HEK293 (cell line): ENCODE data around the gene TMOD4.

Experiments used
- CTCF ChIP-seq: fragments of 450-650 bp; formaldehyde crosslinking; IDR thresholded peaks from 2 replicates; pipeline ENCODE4 v1.5.1; 2016; ENCODE audit warnings: missing biosample characterization, missing genetic modification characterization
- GLI2 ChIP-seq: fragments of 450-650 bp; formaldehyde crosslinking; IDR thresholded peaks from 2 replicates; pipeline ENCODE4; 2017; ENCODE audit warnings: missing biosample characterization, missing genetic modification characterization, low read depth, borderline replicate concordance
- MEIS1 ChIP-seq: sonication (generic); formaldehyde crosslinking; IDR thresholded peaks from 2 replicates; pipeline ENCODE4 v1.8.1; 2022; ENCODE audit warnings: missing genetic modification reagents, mild to moderate bottlenecking, borderline replicate concordance
- SCRT1 ChIP-seq: fragments of 450-650 bp; formaldehyde crosslinking; IDR thresholded peaks from 2 replicates; pipeline ENCODE4 v1.5.1; 2016; ENCODE audit warnings: missing biosample characterization, missing genetic modification characterization, borderline replicate concordance
- ZNF114 ChIP-seq: fragments of 450-650 bp; formaldehyde crosslinking; IDR thresholded peaks from 2 replicates; pipeline ENCODE4 v1.5.0; 2017; ENCODE audit warnings: missing biosample characterization, missing genetic modification characterization
- ZNF335 ChIP-seq: fragments of 450-650 bp; formaldehyde crosslinking; conservative IDR thresholded peaks from 2 replicates; pipeline ENCODE4 v1.5.1; 2016; ENCODE audit warnings: missing biosample characterization, missing genetic modification characterization
- ZNF37A ChIP-seq: fragments of 450-650 bp; IDR thresholded peaks from 2 replicates; pipeline ENCODE4 v1.5.1; 2018; ENCODE audit warnings: missing biosample characterization, missing genetic modification characterization
- ZNF548 ChIP-seq: fragments of 450-650 bp; formaldehyde crosslinking; IDR thresholded peaks from 2 replicates; pipeline ENCODE4 v1.5.1; 2016; ENCODE audit warnings: missing biosample characterization, missing genetic modification characterization
- ZNF560 ChIP-seq: fragments of 450-650 bp; formaldehyde crosslinking; IDR thresholded peaks from 2 replicates; pipeline ENCODE4 v1.5.1; 2017; ENCODE audit warnings: missing biosample characterization, missing genetic modification characterization, borderline replicate concordance
- ZNF747 ChIP-seq: fragments of 450-650 bp; formaldehyde crosslinking; IDR thresholded peaks from 2 replicates; pipeline ENCODE4 v1.5.1; 2016; ENCODE audit warnings: missing biosample characterization, missing genetic modification characterization
- ZNF777 ChIP-seq: fragments of 450-650 bp; formaldehyde crosslinking; IDR thresholded peaks from 2 replicates; pipeline ENCODE4 v1.5.1; 2017; ENCODE audit warnings: missing biosample characterization, missing genetic modification characterization, borderline replicate concordance

DNA sequence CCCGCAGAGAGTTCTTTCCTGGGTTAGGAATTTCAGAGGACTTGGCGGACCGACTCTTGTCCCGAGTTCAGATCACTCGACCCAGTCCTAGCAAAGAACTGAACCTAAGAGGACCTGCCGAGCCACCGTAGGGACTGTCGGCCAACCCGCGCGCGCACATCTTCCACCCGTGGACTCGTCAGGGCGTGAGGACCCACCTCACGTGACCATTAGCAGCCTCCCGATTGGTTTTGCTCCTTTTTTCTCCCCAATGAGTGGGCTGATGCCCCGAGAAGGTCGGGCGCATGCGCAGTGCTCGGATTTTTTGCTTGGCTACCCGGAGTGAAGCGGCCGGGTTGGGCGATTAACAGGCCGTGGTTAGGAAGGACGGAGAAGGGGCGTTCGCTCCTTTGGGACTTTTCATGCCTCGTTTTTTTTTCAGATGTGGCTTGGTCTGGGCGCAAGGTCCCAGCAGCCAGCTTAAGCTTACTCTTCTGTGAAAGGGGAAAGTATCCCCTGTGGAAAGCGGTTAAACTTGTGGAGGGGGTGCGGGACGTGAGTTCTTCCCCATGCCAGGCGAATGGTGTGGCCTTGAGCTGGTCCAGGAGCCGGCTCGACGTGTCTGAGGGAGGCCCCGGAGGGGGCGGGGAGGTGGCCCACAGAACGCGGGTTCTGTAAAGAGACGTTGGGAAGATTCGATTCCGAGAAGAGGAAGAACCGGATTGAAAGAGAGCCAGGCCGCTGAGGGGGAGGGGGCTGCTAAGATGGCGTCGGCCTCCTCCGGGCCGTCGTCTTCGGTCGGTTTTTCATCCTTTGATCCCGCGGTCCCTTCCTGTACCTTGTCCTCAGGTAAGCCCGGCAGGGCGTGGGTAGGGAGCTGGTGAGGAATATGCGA lies 22.7 kb upstream of the TMOD4 start, which contains the start of gene PIP5K1A:
- no peak for TF ChIP-seq CTCF (tag by site-specific recombination)
- no peak for TF ChIP-seq ZNF548
- TF ChIP-seq MEIS1 (CRISPR knock-in tag): no peak
- no peak for TF ChIP-seq ZNF747 (tag by site-specific recombination)
- TF ChIP-seq ZNF37A (tag by site-specific recombination): no peak
- TF ChIP-seq ZNF777 (tag by site-specific recombination): no peak
- TF ChIP-seq ZNF114: no peak
- no peak for TF ChIP-seq SCRT1
- TF ChIP-seq GLI2: no peak
- TF ChIP-seq ZNF335 (tag by site-specific recombination): peak; percentile 78
- TF ChIP-seq ZNF560 (tag by site-specific recombination): no peak
